GM19438 (cell line): ENCODE results near the gene CROCC2.

ENCODE experiments used
- ATAC-seq: cut with Tn5 transposase; IDR thresholded peaks from one replicate; pipeline ENCODE4 v1.9.1; 2021; ENCODE audit warnings: low read depth; ENCODE audit not compliant: unreplicated experiment

Gene CROCC2

GRCh38 chr2:240891492-240892340 lies 14.4 kb upstream of the CROCC2 start:
- ATAC-seq: no peak

- no peak for ATAC-seq
Observed at GRCh38 chr2:240892356-240892755, 13.8 kb upstream of the CROCC2 start.

GRCh38 chr2:240892925-240893324 lies 13.2 kb upstream of the CROCC2 start:
- no peak for ATAC-seq

GRCh38 chr2:240893363-240893844 lies 12.7 kb upstream of the CROCC2 start:
- no peak for ATAC-seq

- ATAC-seq: no peak
Observed at GRCh38 chr2:240894006-240894405, 12.1 kb upstream of the CROCC2 start.

- no peak for ATAC-seq
Observed at GRCh38 chr2:240894836-240895558, 11.1 kb upstream of the CROCC2 start.

- ATAC-seq: no peak
Observed at GRCh38 chr2:240895656-240896388, 10.3 kb upstream of the CROCC2 start, which contains the start of gene MAB21L4. Gene MAB21L4, minus strand, starts transcription at chr2:240896156. Its CDS starts 159 bp downstream, at chr2:240895997.

- ATAC-seq: no peak
Observed at GRCh38 chr2:240896394-240896793, 9.7 kb upstream of the CROCC2 start.

GRCh38 chr2:240896871-240897692 lies 9.1 kb upstream of the CROCC2 start:
- no peak for ATAC-seq

GRCh38 chr2:240898108-240898730 lies 7.9 kb upstream of the CROCC2 start:
- no peak for ATAC-seq

DNA sequence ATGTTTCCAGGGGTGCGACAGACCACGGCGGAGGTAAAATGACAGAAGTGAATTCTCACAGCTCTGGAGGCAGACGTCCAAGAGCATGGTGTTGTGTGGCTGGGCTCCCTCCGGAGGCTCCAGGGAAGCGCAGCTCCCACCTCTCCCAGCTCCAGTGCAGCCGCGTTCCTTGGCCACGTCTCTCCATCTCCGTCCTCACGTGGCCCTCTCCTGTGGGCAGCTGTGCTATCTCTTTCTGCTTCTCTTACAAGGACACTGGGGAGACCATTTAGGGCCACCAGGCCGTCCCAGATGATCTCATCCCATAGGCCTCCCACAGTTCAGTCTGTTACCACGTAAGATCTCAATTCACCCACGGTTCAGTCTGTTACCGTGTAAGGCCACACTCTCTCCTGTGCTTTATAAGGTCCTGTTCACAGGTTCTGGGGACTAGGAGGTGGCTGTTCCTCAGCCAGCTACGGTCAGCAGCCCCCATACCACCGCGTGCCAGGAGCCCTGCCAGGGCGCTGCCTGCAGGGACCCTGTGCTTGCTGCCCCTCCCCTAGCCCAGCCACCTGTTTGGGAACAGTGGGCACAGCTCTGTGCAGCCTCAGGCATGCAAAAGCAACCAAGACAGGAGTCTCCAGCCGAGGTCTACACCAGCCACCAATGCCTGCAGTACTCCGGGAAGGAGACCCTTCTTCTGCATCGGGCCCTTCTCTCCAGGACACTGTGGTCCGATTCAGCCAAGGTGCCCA lies 7.2 kb upstream of the CROCC2 start:
- no peak for ATAC-seq

DNA sequence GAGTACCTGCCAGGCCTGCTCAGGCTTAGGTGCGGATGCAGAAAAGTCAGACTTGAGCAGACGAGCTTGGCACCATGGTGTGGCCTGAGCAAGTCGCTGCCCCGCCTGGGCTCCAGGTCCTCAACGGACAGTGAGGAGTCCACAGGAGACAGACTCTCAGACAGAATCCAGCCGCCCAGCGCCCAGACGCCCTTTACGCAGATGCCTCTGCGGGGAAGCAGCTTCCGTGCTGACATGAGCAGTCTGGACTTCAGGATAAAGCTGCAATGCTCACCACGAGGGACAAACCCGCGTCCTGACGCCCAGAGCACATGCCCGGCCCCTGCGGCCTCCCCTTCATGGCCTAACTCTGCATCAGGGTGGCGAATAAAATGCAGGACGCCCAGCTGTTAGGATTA lies 6.7 kb upstream of the CROCC2 start:
- ATAC-seq: no peak

DNA sequence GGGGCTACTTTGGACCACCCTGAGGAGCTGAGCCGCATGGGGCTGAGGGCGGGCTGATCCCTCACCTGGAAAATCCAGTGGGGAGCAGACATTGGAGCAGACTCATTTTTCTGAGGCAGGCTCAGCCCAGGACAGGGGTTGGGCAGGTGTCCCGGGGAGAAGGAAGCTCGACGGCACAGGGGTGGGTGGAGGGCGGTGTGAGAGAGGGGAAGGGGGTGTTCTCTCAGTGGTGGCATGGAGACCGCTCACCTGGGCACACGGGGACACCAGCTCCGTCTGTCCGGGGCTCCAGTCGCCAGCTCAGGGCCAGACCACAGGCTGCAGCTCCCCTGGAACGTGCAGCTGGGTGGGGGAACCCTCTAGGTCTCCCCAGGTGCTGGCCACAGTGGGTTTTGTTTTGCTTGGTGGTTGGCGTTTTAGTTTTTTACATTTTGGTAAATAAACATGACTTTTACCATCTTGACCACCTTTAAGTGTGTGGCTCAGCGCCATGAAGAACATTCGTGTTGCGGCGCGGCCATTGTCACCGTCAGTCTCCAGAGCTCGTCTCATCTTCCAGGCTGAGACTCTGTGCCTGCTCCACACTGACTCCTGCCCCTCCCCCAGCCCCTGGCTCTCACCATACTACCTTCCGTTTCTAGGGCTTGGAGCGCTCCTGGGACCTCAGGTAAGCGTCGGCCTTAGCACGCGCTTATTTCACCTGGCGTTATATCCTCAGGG lies 5.8 kb upstream of the CROCC2 start:
- no peak for ATAC-seq

DNA sequence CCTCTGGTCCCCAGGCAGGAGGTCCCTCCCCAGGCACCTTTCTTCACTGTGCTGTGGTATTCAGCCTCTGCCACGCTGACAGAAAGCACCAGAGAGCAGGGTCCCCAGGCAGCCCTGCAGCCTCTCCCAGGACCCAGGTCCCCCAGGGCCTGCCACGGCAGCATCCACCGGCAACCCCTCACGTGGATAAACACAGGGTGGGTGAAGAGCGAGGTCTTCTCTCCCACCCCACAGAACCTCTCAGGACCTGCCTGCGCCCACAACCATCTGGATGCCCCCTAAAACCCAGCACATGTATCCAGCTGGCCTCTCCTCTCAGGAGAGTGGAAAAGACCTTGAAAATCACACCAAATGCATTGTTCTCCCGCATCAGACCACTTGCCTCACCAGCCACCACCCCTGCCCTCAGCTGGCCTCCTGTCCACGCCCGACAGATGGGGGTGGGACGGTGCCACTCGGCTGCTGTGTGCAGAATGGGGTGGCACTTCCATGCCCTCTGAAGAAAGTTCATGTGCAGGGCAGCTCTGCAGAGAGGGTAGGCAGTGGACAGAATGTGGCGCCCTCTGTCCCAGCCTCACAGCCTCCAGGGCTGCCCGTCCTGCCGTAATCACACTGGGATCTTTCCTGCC lies 4.0 kb upstream of the CROCC2 start:
- ATAC-seq: no peak

GRCh38 chr2:240902615-240903041 lies 3.5 kb upstream of the CROCC2 start:
- no peak for ATAC-seq

DNA sequence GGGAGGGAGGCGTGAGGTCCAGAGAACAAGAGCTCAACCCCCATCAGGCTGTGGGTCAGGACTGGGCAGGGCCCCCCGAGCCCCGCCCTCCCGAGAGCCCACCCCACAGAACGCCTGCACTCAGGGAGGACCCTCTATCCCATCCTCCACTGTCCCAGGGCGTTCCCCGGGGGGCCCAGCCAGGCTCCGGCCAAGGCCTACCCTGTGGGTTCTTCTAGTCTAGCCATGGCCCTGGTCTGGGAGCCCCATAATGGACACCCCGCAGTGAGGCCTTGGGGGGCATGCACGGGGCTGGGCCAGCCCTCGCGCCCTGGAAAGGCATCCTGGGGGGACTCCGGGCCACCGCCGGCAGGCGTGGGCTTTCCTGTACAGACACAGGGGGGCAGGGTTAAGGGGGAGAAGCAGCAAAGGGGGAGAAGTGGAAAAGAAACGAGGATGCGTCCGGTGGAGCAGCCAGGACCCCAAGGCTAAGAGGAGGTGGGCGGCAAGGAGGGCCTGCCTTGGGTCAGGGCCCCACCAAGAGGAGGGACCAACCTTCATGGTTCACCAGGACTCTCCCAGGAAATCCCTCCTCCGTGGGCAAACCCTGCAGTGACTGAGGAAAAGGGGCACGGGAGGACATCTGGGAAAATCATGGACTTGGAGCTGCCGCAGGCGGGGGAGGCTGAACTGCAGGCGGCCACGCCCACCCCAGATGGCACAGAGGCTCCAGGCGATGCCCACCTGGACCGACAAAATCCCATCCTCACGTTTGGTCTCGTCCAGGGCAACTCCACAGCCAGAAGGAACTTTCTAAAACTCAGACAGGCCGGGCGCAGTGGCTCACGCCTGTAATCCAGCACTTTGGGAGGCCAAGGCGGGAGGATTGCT lies 2.7 kb upstream of the CROCC2 start:
- no peak for ATAC-seq
